SK-N-SH (cell line): ENCODE data around the gene SLC44A2. TPM values are rescaled to one million over a fixed set of nuclear protein-coding genes. Genes with fewer than 3 reads are reported as not detected.

ENCODE experiments used
- CTCF ChIA-PET: fragments of 300-600, 350-600 bp; formaldehyde crosslinking; extraction: SDS; loops from one replicate; lab custom pipeline; 2021; lab: Yijun Ruan, JAX
- POLR2A ChIA-PET: fragments of 350-600 bp; sonication (Branson Sonifier 250); formaldehyde crosslinking; extraction: SDS; loops from one replicate; lab custom pipeline; 2020; ENCODE audit warnings: antibody characterized with exemption, inconsistent platforms; lab: Yijun Ruan, JAX
- DNase-seq: peaks from one replicate; pipeline ENCODE4 v3.0.0; 2012
- H2AFZ ChIP-seq: fragments of 200-600 bp; sonication (generic); 2 replicates; pipeline ENCODE4 v1.8.1; 2016; ENCODE audit warnings: antibody characterized with exemption, mild to moderate bottlenecking, low read depth
- H3F3A ChIP-seq: fragments of 200-600 bp; sonication (generic); replicated peaks from 2 replicates; pipeline ENCODE3; 2016; ENCODE audit warnings: antibody characterized with exemption, mild to moderate bottlenecking; ENCODE audit not compliant: insufficient read depth
- H3K27ac ChIP-seq, 2 experiments: fragments of 200-500 bp in 1 of 2; fragments of 200-600 bp in 1 of 2; sonication (Bioruptor generic) in 1 of 2; sonication (generic), shearing (Covaris generic) in 1 of 2; 2 replicates each; pipeline versions ENCODE4 v1.5.1 to v1.6.1; 2014 to 2016; ENCODE audit warnings: low read depth in 2 of 2, inconsistent platforms in 1 of 2, low read length in 1 of 2, mild to moderate bottlenecking in 1 of 2, mixed read lengths in 1 of 2
- H3K27me3 ChIP-seq: fragments of 200-600 bp; sonication (generic), shearing (Covaris generic); 2 replicates; pipeline ENCODE4 v1.6.1; 2016; ENCODE audit warnings: mixed run types; ENCODE audit not compliant: insufficient read depth
- H3K36me3 ChIP-seq, 2 experiments: fragments of 200-500 bp in 1 of 2; fragments of 200-600 bp in 1 of 2; sonication (Bioruptor generic) in 1 of 2; sonication (generic) in 1 of 2; replicated peaks in 1 of 2; 2 replicates each; pipeline versions ENCODE3 to v1.5.1; 2014 to 2016; ENCODE audit warnings: low read length in 1 of 2, mild to moderate bottlenecking in 1 of 2; ENCODE audit not compliant: insufficient read depth in 2 of 2, control insufficient read depth in 1 of 2
- H3K4me1 ChIP-seq, 2 experiments: fragments of 200-500 bp in 1 of 2; fragments of 200-600 bp in 1 of 2; sonication (Bioruptor generic) in 1 of 2; sonication (generic), shearing (Covaris generic) in 1 of 2; 2 replicates each; pipeline versions ENCODE4 v1.5.1 to v1.6.1; 2014 to 2016; ENCODE audit warnings: low read depth in 1 of 2, low read length in 1 of 2, mixed run types in 1 of 2; ENCODE audit not compliant: insufficient read depth in 2 of 2, control insufficient read depth in 1 of 2
- H3K4me2 ChIP-seq: fragments of 200-600 bp; sonication (generic), shearing (Covaris generic); 2 replicates; pipeline ENCODE4 v1.6.1; 2017; ENCODE audit warnings: mixed run types
- H3K4me3 ChIP-seq, 2 experiments: fragments of 200-500 bp in 1 of 2; fragments of 200-600 bp in 1 of 2; sonication (Bioruptor generic) in 1 of 2; sonication (generic), shearing (Covaris generic) in 1 of 2; 2 replicates each; pipeline versions ENCODE4 v1.5.1 to v1.8.1; 2014 to 2016; ENCODE audit warnings: low read depth in 2 of 2, inconsistent platforms in 1 of 2, low read length in 1 of 2, mild to moderate bottlenecking in 1 of 2, mixed read lengths in 1 of 2, moderate library complexity in 1 of 2
- H3K79me2 ChIP-seq: fragments of 200-600 bp; sonication (generic); 2 replicates; pipeline ENCODE4 v1.8.1; 2017; ENCODE audit warnings: mild to moderate bottlenecking; ENCODE audit not compliant: insufficient read depth
- H3K9ac ChIP-seq: fragments of 200-600 bp; sonication (generic); 2 replicates; pipeline ENCODE4 v1.6.1; 2017; ENCODE audit warnings: mixed run types
- H3K9me2 ChIP-seq: fragments of 200-600 bp; sonication (generic); 2 replicates; pipeline ENCODE4 v1.6.1; 2017; ENCODE audit warnings: mixed run types
- H3K9me3 ChIP-seq: fragments of 200-600 bp; sonication (generic); 2 replicates; pipeline ENCODE4 v1.6.1; 2017; ENCODE audit warnings: mixed run types, mild to moderate bottlenecking, moderate library complexity
- H4K20me1 ChIP-seq: fragments of 200-600 bp; sonication (generic); 2 replicates; pipeline ENCODE4 v1.6.1; 2017; ENCODE audit warnings: mild to moderate bottlenecking, mixed run types; ENCODE audit not compliant: insufficient read depth
- ELF1 ChIP-seq: IDR thresholded peaks from 2 replicates; pipeline ENCODE4 v1.4.0; 2012
- EZH2phosphoT487 ChIP-seq: fragments of 200-600 bp; sonication (generic); IDR thresholded peaks from 2 replicates; pipeline ENCODE4 v1.6.1; 2017; ENCODE audit warnings: low read depth, mixed run types, mild to moderate bottlenecking, antibody characterized with exemption, moderate library complexity, borderline replicate concordance
- FOXJ3 ChIP-seq: sonication (generic); formaldehyde crosslinking; IDR thresholded peaks from 2 replicates; pipeline ENCODE4 v1.5.1; 2020; ENCODE audit warnings: mild to moderate bottlenecking, missing genetic modification reagents
- FOXM1 ChIP-seq: IDR thresholded peaks from 2 replicates; pipeline ENCODE4 v1.4.0; 2012; ENCODE audit warnings: low read depth, mild to moderate bottlenecking
- GATA2 ChIP-seq: sonication (generic); formaldehyde crosslinking; IDR thresholded peaks from 2 replicates; pipeline ENCODE4 v1.5.0; 2020; ENCODE audit warnings: mild to moderate bottlenecking, missing genetic modification reagents
- IRF3 ChIP-seq: fragments of 150-350 bp; IDR thresholded peaks from 2 replicates; pipeline ENCODE4 v1.6.1; 2016; ENCODE audit warnings: mild to moderate bottlenecking, low read depth, low read length
- JUND ChIP-seq: IDR thresholded peaks from 2 replicates; pipeline ENCODE4 v1.4.0; 2012
- MAX ChIP-seq: IDR thresholded peaks from 2 replicates; pipeline ENCODE4 v1.4.0; 2012; ENCODE audit warnings: low read depth
- NRF1 ChIP-seq: IDR thresholded peaks from 2 replicates; pipeline ENCODE4 v1.6.1; 2012; ENCODE audit warnings: low read depth, mild to moderate bottlenecking, low read length
- POLR2AphosphoS5 ChIP-seq: IDR thresholded peaks from 2 replicates; pipeline ENCODE4 v1.6.1; 2012; ENCODE audit warnings: low read depth, low read length
- RCOR1 ChIP-seq: fragments of 150-350 bp; IDR thresholded peaks from 2 replicates; pipeline ENCODE4 v1.6.1; 2017; ENCODE audit warnings: antibody characterized with exemption, low read length
- REST ChIP-seq: IDR thresholded peaks from 2 replicates; pipeline ENCODE4 v1.6.1; 2012; ENCODE audit warnings: mild to moderate bottlenecking, low read depth, low read length, moderate library complexity
- SIN3A ChIP-seq: IDR thresholded peaks from 2 replicates; pipeline ENCODE4 v1.6.1; 2012; ENCODE audit warnings: low read depth, mild to moderate bottlenecking, low read length, moderate library complexity, borderline replicate concordance
- SMC3 ChIP-seq: IDR thresholded peaks from 2 replicates; pipeline ENCODE4 v1.6.1; 2012; ENCODE audit warnings: low read depth, low read length, improper control_type of control experiment
- TAF1 ChIP-seq: IDR thresholded peaks from 2 replicates; pipeline ENCODE4 v1.6.1; 2012; ENCODE audit warnings: low read depth, mild to moderate bottlenecking, low read length, moderate library complexity, borderline replicate concordance
- TCF12 ChIP-seq: IDR thresholded peaks from 2 replicates; pipeline ENCODE4 v1.4.0; 2012
- TEAD4 ChIP-seq: IDR thresholded peaks from 2 replicates; pipeline ENCODE4 v1.4.0; 2012; ENCODE audit warnings: mild to moderate bottlenecking, borderline replicate concordance; ENCODE audit not compliant: insufficient read depth
- USF2 ChIP-seq: fragments of 150-350 bp; IDR thresholded peaks from 2 replicates; pipeline ENCODE4 v1.6.1; 2017; ENCODE audit warnings: antibody characterized with exemption, low read length, low read depth, borderline replicate concordance
- WGBS: methylation state at CpG from one replicate; pipeline ENCODE4 v1.1.6; 2017; ENCODE audit warnings: low lambda C conversion rate; 5-methylcytosine and 5-hydroxymethylcytosine counted together
- polyA plus RNA-seq, 3 experiments: library from polyadenylated mRNA; depleted of rRNA; stranded (reverse); fragments of >200 nt; gene quantifications; 2 replicates each; pipeline ENCODE4 v1.2.3, GENCODE V29; 2012
- TF ChIP-seq, protein P1 (sequence below): IDR thresholded peaks from 2 replicates; pipeline ENCODE4 v1.4.0; 2012; ENCODE audit warnings: low read depth, borderline replicate concordance

Gene SLC44A2
- polyA plus RNA-seq, 1 of the 3 experiments (the other 2 are of a cell fraction) = 61.4 TPM

- Histone ChIP-seq H3K4me2 (no peak overlapping the region), H3F3A (peaks cover 9% of the 10 kb centered on the region), H3K9ac (no peak overlapping the region), H3K9me3 (no peaks in the 10 kb centered on the region), H3K27ac (no peak overlapping the region), H3K79me2 (no peaks in the 10 kb centered on the region), H3K9me2 (no peaks in the 10 kb centered on the region), H3K4me3 (no peak overlapping the region), H2AFZ (no peak overlapping the region), H3K36me3 (peaks cover 4 to 7% of the 10 kb centered on the region in 2 experiments), H3K27me3 (no peaks in the 10 kb centered on the region), H3K4me1 (peaks cover 10 to 14% of the 10 kb centered on the region in 2 experiments; a peak in 3 of 4 replicates), H4K20me1 (no peaks in the 10 kb centered on the region)
- TF ChIP-seq TCF12 (no peak), IRF3 (no peak), ELF1 (no peak), POLR2AphosphoS5 (no peak), TAF1 (no peak), EZH2phosphoT487 (no peak), USF2 (no peak), FOXJ3 (CRISPR knock-in tag) (no peak), GATA2 (CRISPR knock-in tag) (no peak), REST (no peak), FOXM1 (no peak), MAX (no peak), SMC3 (no peak), SIN3A (no peak), RCOR1 (no peak), JUND (no peak), NRF1 (no peak), TEAD4 (no peak)
- TF ChIP-seq, protein P1, sequence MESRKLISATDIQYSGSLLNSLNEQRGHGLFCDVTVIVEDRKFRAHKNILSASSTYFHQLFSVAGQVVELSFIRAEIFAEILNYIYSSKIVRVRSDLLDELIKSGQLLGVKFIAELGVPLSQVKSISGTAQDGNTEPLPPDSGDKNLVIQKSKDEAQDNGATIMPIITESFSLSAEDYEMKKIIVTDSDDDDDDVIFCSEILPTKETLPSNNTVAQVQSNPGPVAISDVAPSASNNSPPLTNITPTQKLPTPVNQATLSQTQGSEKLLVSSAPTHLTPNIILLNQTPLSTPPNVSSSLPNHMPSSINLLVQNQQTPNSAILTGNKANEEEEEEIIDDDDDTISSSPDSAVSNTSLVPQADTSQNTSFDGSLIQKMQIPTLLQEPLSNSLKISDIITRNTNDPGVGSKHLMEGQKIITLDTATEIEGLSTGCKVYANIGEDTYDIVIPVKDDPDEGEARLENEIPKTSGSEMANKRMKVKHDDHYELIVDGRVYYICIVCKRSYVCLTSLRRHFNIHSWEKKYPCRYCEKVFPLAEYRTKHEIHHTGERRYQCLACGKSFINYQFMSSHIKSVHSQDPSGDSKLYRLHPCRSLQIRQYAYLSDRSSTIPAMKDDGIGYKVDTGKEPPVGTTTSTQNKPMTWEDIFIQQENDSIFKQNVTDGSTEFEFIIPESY = no peak
- WGBS = 87% methylated on average over 23 of the region's 25 CpGs
- peak; percentile 20 for DNase-seq
- CTCF ChIA-PET = interaction anchor here (1.1 to 15.7 kb wide), 4 partner anchors 57 to 238 kb away, joined by 4 to 330 read pairs (median 16); partner anchors contain the start of gene QTRT1
- POLR2A ChIA-PET = no interaction called here
These were observed 17.3 kb downstream of the SLC44A2 start for GRCh38 chr19:10642473-10643171.
